Common myeloid progenitor, CD34-positive (primary cell): ENCODE data around the gene KCNK16.
"Not testable (repeated sequence)": the region's sequence is repeated elsewhere in the genome, so short reads cannot be mapped to it uniquely, and the experiment has no call there.

Source experiments
- CTCF ChIA-PET: fragments of 350-600 bp; sonication (Branson Sonifier 250); formaldehyde crosslinking; loops from one replicate; lab custom pipeline; 2021; ENCODE audit warnings: antibody characterized with exemption; lab: Charles Lee
- POLR2A ChIA-PET: fragments of 350-600 bp; sonication (Branson Sonifier 250); formaldehyde crosslinking; loops from one replicate; lab custom pipeline; 2021; ENCODE audit warnings: antibody characterized with exemption; lab: Charles Lee
- DNase-seq, 3 donors: peaks; one replicate each; pipeline versions ENCODE4 v3.0.0 to v3.0.0-alpha.2; 2013
- H3K27ac ChIP-seq, 2 experiments: 1 replicate in 1 of 2; 2 replicates in 1 of 2; pipeline ENCODE4 v1.7.0; 2013; ENCODE audit warnings: inconsistent platforms in 2 of 2, low read length in 2 of 2, mild to moderate bottlenecking in 2 of 2, low read depth in 1 of 2, moderate library complexity in 1 of 2; ENCODE audit not compliant: severe bottlenecking in 2 of 2, insufficient read depth in 1 of 2, poor library complexity in 1 of 2
- H3K27me3 ChIP-seq, 5 experiments: replicated peaks in 2 of 5; 1 replicate in 3 of 5; 2 replicates in 2 of 5; pipeline versions ENCODE4 v1.6.1 to v1.7.0; 2013; ENCODE audit warnings: low read length in 4 of 5, mild to moderate bottlenecking in 2 of 5, moderate library complexity in 2 of 5, inconsistent platforms in 1 of 5; ENCODE audit not compliant: insufficient read depth in 5 of 5, control insufficient read depth in 4 of 5
- H3K36me3 ChIP-seq, 4 experiments: 1 replicate in 2 of 4; 2 replicates in 2 of 4; pipeline versions ENCODE4 v1.6.1 to v1.7.0; 2013; ENCODE audit warnings: low read length in 3 of 4, control low read depth in 1 of 4, mild to moderate bottlenecking in 1 of 4; ENCODE audit not compliant: control insufficient read depth in 4 of 4, insufficient read depth in 4 of 4
- H3K4me1 ChIP-seq, 4 experiments: 1 replicate in 3 of 4; 2 replicates in 1 of 4; pipeline versions ENCODE4 v1.6.1 to v1.7.1; 2013; ENCODE audit warnings: low read length in 3 of 4, mild to moderate bottlenecking in 3 of 4, control low read depth in 1 of 4, inconsistent platforms in 1 of 4, moderate library complexity in 1 of 4; ENCODE audit not compliant: control insufficient read depth in 4 of 4, insufficient read depth in 4 of 4; ENCODE audit errors: control extremely low read depth in 1 of 4
- H3K4me3 ChIP-seq, 7 experiments: 1 replicate in 4 of 7; 2 replicates in 3 of 7; pipeline versions ENCODE4 v1.5.1 to v1.7.0; 2013; ENCODE audit warnings: mild to moderate bottlenecking in 7 of 7, low read length in 6 of 7, moderate library complexity in 6 of 7, inconsistent platforms in 2 of 7, low read depth in 2 of 7, control low read depth in 1 of 7; ENCODE audit not compliant: insufficient read depth in 4 of 7, control insufficient read depth in 1 of 7; ENCODE audit errors: extremely low read depth in 1 of 7
- H3K9me3 ChIP-seq, 5 experiments: 1 replicate in 4 of 5; 2 replicates in 1 of 5; pipeline versions ENCODE4 v1.6.1 to v1.7.1; 2013; ENCODE audit warnings: low read length in 4 of 5, mild to moderate bottlenecking in 2 of 5, inconsistent platforms in 1 of 5, low read depth in 1 of 5, moderate library complexity in 1 of 5; ENCODE audit not compliant: control insufficient read depth in 4 of 5, insufficient read depth in 2 of 5; ENCODE audit errors: control extremely low read depth in 1 of 5
- WGBS: methylation state at CpG from one replicate; pipeline ENCODE4 v1.1.5; 2013; ENCODE audit not compliant: insufficient coverage; 5-methylcytosine and 5-hydroxymethylcytosine counted together

KCNK16 gene

DNA sequence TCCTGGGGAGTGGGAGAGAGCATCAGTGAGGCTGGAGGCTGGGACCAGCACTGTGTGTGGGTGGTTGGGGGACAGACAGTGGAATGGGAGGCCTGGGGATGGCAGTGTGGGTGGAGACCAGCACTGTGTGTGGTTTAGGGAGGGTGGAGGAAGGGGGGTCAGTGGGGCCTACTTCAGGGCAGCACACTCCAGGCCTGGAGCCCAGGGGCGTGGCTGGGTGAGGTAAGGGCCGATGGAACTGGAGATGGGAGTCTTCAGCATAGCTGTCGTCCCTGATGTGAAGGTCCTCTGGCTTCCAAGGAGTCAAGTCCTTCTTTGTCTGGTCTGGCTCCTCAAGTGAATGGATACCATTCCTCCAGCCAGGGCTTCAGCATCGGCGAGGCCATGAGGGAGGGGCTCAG lies 26.9 kb downstream of the KCNK16 start:
- no peak overlapping the region for H3K4me3 ChIP-seq
- DNase-seq, result no peak

DNA sequence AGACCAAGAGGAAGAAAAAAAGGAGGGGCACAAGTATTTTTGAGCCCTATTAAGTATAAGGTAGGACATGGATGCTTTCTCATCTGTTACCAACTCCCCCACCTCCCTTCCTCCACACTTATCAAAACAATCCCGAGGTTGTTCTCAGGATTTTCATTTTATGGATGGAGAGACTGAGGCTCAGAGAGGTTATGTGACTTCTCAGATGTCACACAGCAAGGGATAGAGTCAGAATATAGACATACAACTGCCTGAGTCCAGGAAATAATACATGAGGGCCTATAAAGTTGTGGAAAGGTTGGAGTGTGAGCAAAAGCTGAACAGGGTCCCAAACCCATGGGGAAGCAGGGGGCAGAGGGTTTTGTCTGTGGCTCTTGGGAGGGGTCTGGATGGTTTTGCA lies 27.6 kb downstream of the KCNK16 start:
- peaks cover 0 to 6% (median 0%) of the 10 kb centered on the region in 5 experiments for H3K27me3 ChIP-seq
- peaks cover 0 to under 1% (median 0%) of the 10 kb centered on the region in 5 experiments for H3K9me3 ChIP-seq
- no peaks in the 10 kb centered on the region for H3K36me3 ChIP-seq
- ChIA-PET POLR2A (no interaction called here), CTCF (interaction anchor here (1.5 to 2.1 kb wide), 3 partner anchors 10 to 128 kb away, joined by 4 to 6 read pairs (median 4); no protein-coding TSS in a partner anchor)
- no peak overlapping the region for H3K4me3 ChIP-seq
- no peaks in the 10 kb centered on the region for H3K4me1 ChIP-seq
- no CpG with 5 or more reads among the region's 1 CpG for WGBS
- H3K27ac ChIP-seq, result no peak overlapping the region
- no peak for DNase-seq

More for the DNA sequence above, 26.9 kb downstream of the KCNK16 start:
- peaks cover 0 to 6% (median 0%) of the 10 kb centered on the region in 5 experiments for H3K27me3 ChIP-seq
- H3K9me3 ChIP-seq, result no peaks in the 10 kb centered on the region
- H3K27ac ChIP-seq, result no peak overlapping the region
- no peaks in the 10 kb centered on the region for H3K4me1 ChIP-seq
- ChIA-PET POLR2A (no interaction called here), CTCF (interaction anchor here (1.5 to 2.1 kb wide), 2 partner anchors 15 to 129 kb away, joined by 4 to 6 read pairs; no protein-coding TSS in a partner anchor)
- H3K36me3 ChIP-seq, result no peaks in the 10 kb centered on the region
- WGBS, result 83% methylated on average over 3 of the region's 5 CpGs

DNA sequence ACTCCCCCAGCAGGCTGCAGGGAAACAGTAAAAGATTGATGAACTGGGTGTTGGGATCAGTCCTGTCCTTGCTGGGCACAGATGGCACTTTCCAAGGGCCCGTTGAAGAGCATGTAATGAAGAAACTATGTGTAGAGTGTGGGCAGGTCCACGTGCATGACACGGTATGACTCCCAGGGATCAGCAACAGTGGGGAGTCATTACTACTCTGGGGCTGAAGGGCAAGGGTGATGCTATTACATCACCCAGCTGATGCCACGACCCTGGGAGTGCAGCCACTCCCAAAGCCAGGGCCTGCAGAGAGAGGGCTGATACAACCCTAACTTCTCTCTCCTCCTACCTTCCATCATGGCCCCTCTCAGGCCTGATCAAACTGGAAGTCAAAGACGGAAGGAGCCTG lies 28.4 kb downstream of the KCNK16 start:
- H3K4me1 ChIP-seq, result no peaks in the 10 kb centered on the region
- H3K4me3 ChIP-seq, result no peak overlapping the region
- WGBS, result 87% methylated on average over 4 of the region's 5 CpGs
- DNase-seq, result no peak
- CTCF ChIA-PET, result interaction anchor here (1.5 to 2.1 kb wide), 3 partner anchors 10 to 127 kb away, joined by 4 to 6 read pairs (median 4); no protein-coding TSS in a partner anchor
- POLR2A ChIA-PET, result no interaction called here
- peaks cover 0 to 6% (median 2%) of the 10 kb centered on the region in 5 experiments for H3K27me3 ChIP-seq
- H3K9me3 ChIP-seq, result peaks cover 0 to 2% (median 0%) of the 10 kb centered on the region in 5 experiments
- H3K36me3 ChIP-seq, result no peaks in the 10 kb centered on the region
- no peak overlapping the region for H3K27ac ChIP-seq

DNA sequence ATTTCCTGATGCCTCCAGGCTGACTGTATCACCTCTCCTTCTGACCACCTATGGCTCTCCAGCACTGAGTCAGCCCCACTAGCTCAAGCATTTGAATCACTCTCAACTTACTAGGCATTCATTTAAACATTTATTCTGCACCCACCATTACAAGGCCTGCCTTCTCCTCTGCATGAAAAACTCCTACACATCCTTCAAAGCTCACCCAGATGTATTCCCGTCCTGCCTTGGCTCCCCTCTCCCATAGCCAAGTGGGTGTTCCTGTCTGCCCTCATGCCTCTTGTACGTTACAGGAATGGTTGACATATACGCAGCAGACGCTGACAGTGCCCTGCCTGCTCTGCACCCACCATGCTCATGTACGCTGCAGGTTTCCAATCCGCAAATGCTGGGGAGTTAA lies 29.9 kb downstream of the KCNK16 start:
- Histone ChIP-seq H3K4me3 (no peak overlapping the region), H3K36me3 (no peaks in the 10 kb centered on the region), H3K27me3 (peaks cover 0 to 6% (median 2%) of the 10 kb centered on the region in 5 experiments), H3K9me3 (peaks cover 0 to 2% (median 0%) of the 10 kb centered on the region in 5 experiments), H3K27ac (no peak overlapping the region), H3K4me1 (no peaks in the 10 kb centered on the region)
- 100% methylated on average over 6 of the region's 6 CpGs for WGBS
- ChIA-PET POLR2A (no interaction called here), CTCF (interaction anchor here (1.2 kb wide), 1 partner anchor 102 kb away, joined by 4 read pairs; no protein-coding TSS in a partner anchor)
- DNase-seq, result no peak

DNA sequence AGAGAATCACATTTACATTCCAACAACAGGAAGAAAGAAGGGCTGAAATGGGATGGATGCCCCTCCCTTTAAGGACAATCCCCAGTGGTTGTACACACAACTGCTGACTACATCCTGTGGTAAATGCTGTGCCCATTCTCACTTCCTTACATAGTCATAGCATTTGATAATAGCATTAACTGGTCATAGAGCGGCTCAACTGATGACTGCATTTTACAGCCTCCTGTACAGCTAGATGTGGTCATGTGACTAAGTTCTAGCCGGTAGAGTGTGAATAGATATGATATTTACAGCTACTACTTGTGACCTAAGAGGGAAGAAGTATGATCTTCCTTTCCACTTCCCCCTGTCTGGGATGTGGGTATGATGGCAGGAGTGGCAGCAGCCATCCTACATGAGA lies 33.0 kb downstream of the KCNK16 start:
- H3K36me3 ChIP-seq, result no peaks in the 10 kb centered on the region
- H3K27me3 ChIP-seq, result peaks cover 0 to 6% (median 2%) of the 10 kb centered on the region in 5 experiments
- WGBS, result no CpG with 5 or more reads among the region's 2 CpGs
- H3K27ac ChIP-seq, result no peak overlapping the region
- ChIA-PET CTCF (no interaction called here), POLR2A (no interaction called here)
- DNase-seq, result no peak
- H3K4me3 ChIP-seq, result no peak overlapping the region
- H3K4me1 ChIP-seq, result no peaks in the 10 kb centered on the region
- peaks cover 0 to 2% (median 0%) of the 10 kb centered on the region in 5 experiments for H3K9me3 ChIP-seq

DNA sequence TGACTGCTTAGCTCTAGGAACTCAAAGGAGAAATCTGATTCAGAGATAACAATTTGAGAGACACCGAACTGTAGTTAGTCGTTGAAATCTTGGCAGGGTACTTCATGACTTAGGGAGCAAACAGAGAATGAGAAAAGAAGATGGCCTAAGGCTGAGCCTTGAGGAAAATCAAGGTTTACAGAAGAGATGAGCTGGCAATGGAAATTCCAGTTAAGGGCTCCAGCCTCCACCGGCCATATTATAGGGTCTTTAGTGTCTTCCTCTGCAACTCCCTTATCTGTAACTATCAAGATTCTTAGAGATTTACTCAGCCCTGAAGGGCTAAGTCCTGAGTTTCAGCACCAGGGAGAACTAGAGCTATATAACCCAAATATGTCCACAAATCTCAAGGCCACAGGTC lies 34.9 kb downstream of the KCNK16 start:
- Histone ChIP-seq H3K4me3 (no peak overlapping the region), H3K36me3 (no peaks in the 10 kb centered on the region), H3K4me1 (no peaks in the 10 kb centered on the region), H3K27ac (no peak overlapping the region), H3K9me3 (peaks cover 0 to 2% (median 0%) of the 10 kb centered on the region in 5 experiments), H3K27me3 (peaks cover 0 to 6% (median 2%) of the 10 kb centered on the region in 5 experiments)
- DNase-seq, result no peak
- CTCF ChIA-PET, result no interaction called here
- POLR2A ChIA-PET, result no interaction called here
- WGBS, result 94% methylated on average over 2 of the region's 3 CpGs

DNA sequence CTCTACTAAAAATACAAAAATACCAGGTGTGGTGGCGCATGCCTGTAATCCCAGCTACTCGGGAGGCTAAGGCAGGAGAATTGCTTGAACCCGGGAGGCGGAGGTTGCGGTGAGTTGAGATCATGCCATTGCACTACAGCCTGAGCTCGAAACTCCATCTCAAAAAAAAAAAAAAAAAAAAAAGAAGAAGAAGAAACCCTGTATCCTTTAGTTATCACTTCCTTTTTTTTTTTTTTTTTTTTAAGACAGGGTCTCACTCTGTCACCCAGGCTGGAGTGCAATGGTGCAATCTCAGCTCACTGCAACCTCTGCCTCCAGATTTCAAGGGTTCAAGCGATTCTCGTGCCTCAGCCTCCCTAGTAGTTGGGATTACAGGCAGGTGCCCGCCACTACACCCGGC lies 35.9 kb downstream of the KCNK16 start:
- H3K4me3 ChIP-seq, H3K27ac ChIP-seq, H3K4me1 ChIP-seq, POLR2A ChIA-PET, H3K9me3 ChIP-seq, H3K36me3 ChIP-seq, H3K27me3 ChIP-seq, DNase-seq: not testable (repeated sequence)
- CTCF ChIA-PET, result interaction anchor here (0.6 kb wide), 1 partner anchor 118 kb away, joined by 3 read pairs; no protein-coding TSS in a partner anchor
- WGBS, result 85% methylated on average over 4 of the region's 10 CpGs
